ENCODE measurements around the gene ZNF148. TPM values are rescaled to one million over a fixed set of nuclear protein-coding genes. Genes with fewer than 3 reads are reported as not detected.
"Not testable (repeated sequence)": the region's sequence is repeated elsewhere in the genome, so short reads cannot be mapped to it uniquely, and the experiment has no call there.

Gene ZNF148
- total and polyA plus RNA-seq, 9 donors = 12.9 to 36.0 (median 19.8) TPM

GRCh38 chr3:125357032-125357658 lies 18.0 kb downstream of the ZNF148 start:
- Histone ChIP-seq H3K27me3 (ENCODE audit: control insufficient read depth, insufficient read depth, low read length) (no peaks in the 10 kb centered on the region), H3K27ac (ENCODE audit: low read length) (peak overlapping the region; percentile 49), H3K4me3 (ENCODE audit: low read length) (peak overlapping the region; percentile 63), H3K36me3 (ENCODE audit: control insufficient read depth, insufficient read depth, low read length) (no peaks in the 10 kb centered on the region), H3K9me3 (replicated peaks; ENCODE audit: control insufficient read depth, low read depth, low read length) (no peaks in the 10 kb centered on the region), H3K4me1 (ENCODE audit: control insufficient read depth, insufficient read depth, low read length) (peaks cover 7% of the 10 kb centered on the region)
- DNase-seq = peak; percentile 63
- WGBS (ENCODE audit: insufficient coverage) = 2% methylated on average over 44 of the region's 52 CpGs

- H3K36me3 ChIP-seq (ENCODE audit: control insufficient read depth, insufficient read depth, low read length) = no peaks in the 10 kb centered on the region
- H3K27me3 ChIP-seq (ENCODE audit: control insufficient read depth, insufficient read depth, low read length) = no peaks in the 10 kb centered on the region
- H3K27ac ChIP-seq (ENCODE audit: low read length) = peak overlapping the region; percentile 49
- peak; percentile 37 for DNase-seq
- no CpG with 5 or more reads among the region's 5 CpGs for WGBS (ENCODE audit: insufficient coverage)
- H3K4me1 ChIP-seq (ENCODE audit: control insufficient read depth, insufficient read depth, low read length) = peaks cover 7% of the 10 kb centered on the region
- no peaks in the 10 kb centered on the region for H3K9me3 ChIP-seq (replicated peaks; ENCODE audit: control insufficient read depth, low read depth, low read length)
- H3K4me3 ChIP-seq (ENCODE audit: low read length) = peak overlapping the region; percentile 63
Measured at GRCh38 chr3:125356140-125357026, 18.7 kb downstream of the ZNF148 start.

- Histone ChIP-seq H3K36me3 (ENCODE audit: control insufficient read depth, insufficient read depth, low read length) (peaks cover 2% of the 10 kb centered on the region), H3K4me1 (ENCODE audit: control insufficient read depth, insufficient read depth, low read length) (peaks cover 7% of the 10 kb centered on the region), H3K27me3 (ENCODE audit: control insufficient read depth, insufficient read depth, low read length) (no peaks in the 10 kb centered on the region), H3K9me3 (replicated peaks; ENCODE audit: control insufficient read depth, low read depth, low read length) (peaks cover 3% of the 10 kb centered on the region), H3K27ac (ENCODE audit: low read length) (no peak overlapping the region), H3K4me3 (ENCODE audit: low read length) (no peak overlapping the region)
- no peak for DNase-seq
- no CpG with 5 or more reads among the region's 3 CpGs for WGBS (ENCODE audit: insufficient coverage)
Measured at GRCh38 chr3:125353659-125354058, 21.5 kb downstream of the ZNF148 start.

- Histone ChIP-seq H3K9me3 (replicated peaks; ENCODE audit: control insufficient read depth, low read depth, low read length) (peaks cover 8% of the 10 kb centered on the region), H3K36me3 (ENCODE audit: control insufficient read depth, insufficient read depth, low read length) (peaks cover 2% of the 10 kb centered on the region), H3K4me3 (ENCODE audit: low read length) (no peak overlapping the region), H3K27me3 (ENCODE audit: control insufficient read depth, insufficient read depth, low read length) (no peaks in the 10 kb centered on the region), H3K4me1 (ENCODE audit: control insufficient read depth, insufficient read depth, low read length) (peaks cover 7% of the 10 kb centered on the region), H3K27ac (ENCODE audit: low read length) (no peak overlapping the region)
- DNase-seq = no peak
Measured at GRCh38 chr3:125353128-125353527, 22.0 kb downstream of the ZNF148 start.

- H3K27me3 ChIP-seq (ENCODE audit: control insufficient read depth, insufficient read depth, low read length) = no peaks in the 10 kb centered on the region
- H3K4me3 ChIP-seq (ENCODE audit: low read length) = no peak overlapping the region
- no peak for DNase-seq
- peaks cover 2% of the 10 kb centered on the region for H3K36me3 ChIP-seq (ENCODE audit: control insufficient read depth, insufficient read depth, low read length)
- peaks cover 8% of the 10 kb centered on the region for H3K9me3 ChIP-seq (replicated peaks; ENCODE audit: control insufficient read depth, low read depth, low read length)
- H3K27ac ChIP-seq (ENCODE audit: low read length) = no peak overlapping the region
- WGBS (ENCODE audit: insufficient coverage) = 29% methylated on average over 1 of the region's 2 CpGs
- H3K4me1 ChIP-seq (ENCODE audit: control insufficient read depth, insufficient read depth, low read length) = peaks cover 2% of the 10 kb centered on the region
Measured at GRCh38 chr3:125351814-125352456, 23.2 kb downstream of the ZNF148 start.

GRCh38 chr3:125351152-125351551 lies 24.0 kb downstream of the ZNF148 start:
- Histone ChIP-seq H3K4me3 (ENCODE audit: low read length) (no peak overlapping the region), H3K27ac (ENCODE audit: low read length) (no peak overlapping the region), H3K4me1 (ENCODE audit: control insufficient read depth, insufficient read depth, low read length) (peaks cover 1% of the 10 kb centered on the region), H3K36me3 (ENCODE audit: control insufficient read depth, insufficient read depth, low read length) (peaks cover 2% of the 10 kb centered on the region), H3K27me3 (ENCODE audit: control insufficient read depth, insufficient read depth, low read length) (no peaks in the 10 kb centered on the region), H3K9me3 (replicated peaks; ENCODE audit: control insufficient read depth, low read depth, low read length) (peaks cover 13% of the 10 kb centered on the region)
- WGBS (ENCODE audit: insufficient coverage) = 94% methylated on average over 2 of the region's 7 CpGs
- no peak for DNase-seq

- no peak overlapping the region for H3K4me3 ChIP-seq (ENCODE audit: low read length)
- H3K9me3 ChIP-seq (replicated peaks; ENCODE audit: control insufficient read depth, low read depth, low read length) = peaks cover 15% of the 10 kb centered on the region
- peaks cover 2% of the 10 kb centered on the region for H3K36me3 ChIP-seq (ENCODE audit: control insufficient read depth, insufficient read depth, low read length)
- H3K27ac ChIP-seq (ENCODE audit: low read length) = no peak overlapping the region
- no peaks in the 10 kb centered on the region for H3K4me1 ChIP-seq (ENCODE audit: control insufficient read depth, insufficient read depth, low read length)
- H3K27me3 ChIP-seq (ENCODE audit: control insufficient read depth, insufficient read depth, low read length) = no peaks in the 10 kb centered on the region
- no peak for DNase-seq
- WGBS (ENCODE audit: insufficient coverage) = 100% methylated on average over 1 of the region's 5 CpGs
Measured at GRCh38 chr3:125350597-125350996, 24.5 kb downstream of the ZNF148 start.

GRCh38 chr3:125349556-125350165 lies 25.5 kb downstream of the ZNF148 start:
- Histone ChIP-seq H3K4me1 (ENCODE audit: control insufficient read depth, insufficient read depth, low read length) (no peaks in the 10 kb centered on the region), H3K9me3 (replicated peaks; ENCODE audit: control insufficient read depth, low read depth, low read length) (peaks cover 22% of the 10 kb centered on the region), H3K27ac (ENCODE audit: low read length) (no peak overlapping the region), H3K4me3 (ENCODE audit: low read length) (no peak overlapping the region), H3K27me3 (ENCODE audit: control insufficient read depth, insufficient read depth, low read length) (no peaks in the 10 kb centered on the region), H3K36me3 (ENCODE audit: control insufficient read depth, insufficient read depth, low read length) (peaks cover 2% of the 10 kb centered on the region)
- DNase-seq = no peak

GRCh38 chr3:125349055-125349454 lies 26.1 kb downstream of the ZNF148 start:
- H3K27me3 ChIP-seq (ENCODE audit: control insufficient read depth, insufficient read depth, low read length) = no peaks in the 10 kb centered on the region
- H3K4me3 ChIP-seq (ENCODE audit: low read length) = no peak overlapping the region
- H3K27ac ChIP-seq (ENCODE audit: low read length) = no peak overlapping the region
- no peaks in the 10 kb centered on the region for H3K4me1 ChIP-seq (ENCODE audit: control insufficient read depth, insufficient read depth, low read length)
- peaks cover 29% of the 10 kb centered on the region for H3K9me3 ChIP-seq (replicated peaks; ENCODE audit: control insufficient read depth, low read depth, low read length)
- WGBS (ENCODE audit: insufficient coverage) = no CpG with 5 or more reads among the region's 3 CpGs
- H3K36me3 ChIP-seq (ENCODE audit: control insufficient read depth, insufficient read depth, low read length) = peaks cover 2% of the 10 kb centered on the region
- DNase-seq = no peak

- H3K4me1 ChIP-seq (ENCODE audit: control insufficient read depth, insufficient read depth, low read length); H3K4me3 ChIP-seq (ENCODE audit: low read length); H3K36me3 ChIP-seq (ENCODE audit: control insufficient read depth, insufficient read depth, low read length); H3K27me3 ChIP-seq (ENCODE audit: control insufficient read depth, insufficient read depth, low read length); DNase-seq; H3K27ac ChIP-seq (ENCODE audit: low read length): not testable (repeated sequence)
- WGBS (ENCODE audit: insufficient coverage) = 95% methylated on average over 7 of the region's 7 CpGs
- peaks cover 48% of the 10 kb centered on the region for H3K9me3 ChIP-seq (replicated peaks; ENCODE audit: control insufficient read depth, low read depth, low read length)
Measured at GRCh38 chr3:125343367-125343766, 31.8 kb downstream of the ZNF148 start.

Data from muscle of leg (tissue), 11 donors.